H9 (cell line): Measurements from ENCODE around the gene MTHFD1L. TPM values are rescaled to one million over a fixed set of nuclear protein-coding genes. Genes with fewer than 3 reads are reported as not detected.
A peak's percentile ranks its signal among the peaks of the same experiment; 100 is the strongest.

Experiments
- DNase-seq: peaks from one replicate; pipeline ENCODE4 v3.0.0-alpha.2; 2017
- H2AFZ ChIP-seq: one replicate; pipeline ENCODE4 v1.6.1; 2013; ENCODE audit warnings: mild to moderate bottlenecking, low read length, control low read depth, moderate library complexity
- H2AK5ac ChIP-seq: 2 replicates; pipeline ENCODE4 v1.6.1; 2013; ENCODE audit warnings: low read length, control low read depth, mixed read lengths; ENCODE audit not compliant: insufficient read length
- H2BK120ac ChIP-seq: one replicate; pipeline ENCODE4 v1.6.1; 2013; ENCODE audit warnings: low read depth, mild to moderate bottlenecking, low read length, control low read depth, inconsistent platforms; ENCODE audit not compliant: poor library complexity, severe bottlenecking
- H2BK12ac ChIP-seq: 2 replicates; pipeline ENCODE4 v1.6.1; 2013; ENCODE audit warnings: low read length, control low read depth, mixed read lengths, low read depth; ENCODE audit not compliant: insufficient read length
- H2BK15ac ChIP-seq: 2 replicates; pipeline ENCODE4 v1.6.1; 2013; ENCODE audit warnings: low read depth, low read length, control low read depth
- H2BK20ac ChIP-seq: one replicate; pipeline ENCODE4 v1.6.1; 2013; ENCODE audit warnings: low read depth, mild to moderate bottlenecking, low read length, control low read depth, inconsistent platforms; ENCODE audit not compliant: poor library complexity, severe bottlenecking
- H2BK5ac ChIP-seq: 2 replicates; pipeline ENCODE4 v1.6.1; 2013; ENCODE audit warnings: low read length, control low read depth, mixed read lengths; ENCODE audit not compliant: insufficient read length
- H3K14ac ChIP-seq: 2 replicates; pipeline ENCODE4 v1.6.1; 2013; ENCODE audit warnings: low read length, control low read depth; ENCODE audit not compliant: insufficient read depth
- H3K18ac ChIP-seq: 2 replicates; pipeline ENCODE4 v1.6.1; 2013; ENCODE audit warnings: low read depth, mild to moderate bottlenecking, mixed read lengths, low read length, control low read depth; ENCODE audit not compliant: insufficient read length
- H3K23ac ChIP-seq: 2 replicates; pipeline ENCODE4 v1.6.1; 2013; ENCODE audit warnings: low read length, control low read depth, mixed read lengths, low read depth; ENCODE audit not compliant: insufficient read length
- H3K23me2 ChIP-seq: 2 replicates; pipeline ENCODE4 v1.6.1; 2013; ENCODE audit warnings: low read depth, mild to moderate bottlenecking, mixed read lengths, low read length, control low read depth; ENCODE audit not compliant: insufficient read length, poor library complexity, severe bottlenecking
- H3K27ac ChIP-seq: 2 replicates; pipeline ENCODE4 v1.5.1; 2013; ENCODE audit warnings: low read length, control low read depth, mixed read lengths, low read depth; ENCODE audit not compliant: insufficient read length
- H3K27me3 ChIP-seq: 2 replicates; pipeline ENCODE4 v1.6.1; 2013; ENCODE audit warnings: low read length, control low read depth, inconsistent platforms; ENCODE audit not compliant: insufficient read depth
- H3K4ac ChIP-seq: 2 replicates; pipeline ENCODE4 v1.6.1; 2013; ENCODE audit warnings: low read depth, mild to moderate bottlenecking, control low read depth, inconsistent platforms, low read length, moderate library complexity
- H3K4me1 ChIP-seq: 2 replicates; pipeline ENCODE4 v1.6.1; 2013; ENCODE audit warnings: low read length, control low read depth, inconsistent platforms; ENCODE audit not compliant: insufficient read depth
- H3K4me2 ChIP-seq: 2 replicates; pipeline ENCODE4 v1.6.1; 2013; ENCODE audit warnings: low read length, control low read depth, mixed read lengths; ENCODE audit not compliant: insufficient read length, insufficient read depth
- H3K56ac ChIP-seq: 2 replicates; pipeline ENCODE4 v1.6.1; 2013; ENCODE audit warnings: low read depth, mild to moderate bottlenecking, mixed read lengths, low read length, control low read depth; ENCODE audit not compliant: insufficient read length
- H3K79me1 ChIP-seq: 2 replicates; pipeline ENCODE4 v1.6.1; 2013; ENCODE audit warnings: low read depth, mild to moderate bottlenecking, moderate library complexity, low read length, control low read depth, inconsistent platforms; ENCODE audit not compliant: insufficient read depth, poor library complexity, severe bottlenecking
- H3K79me2 ChIP-seq: 2 replicates; pipeline ENCODE4 v1.6.1; 2013; ENCODE audit warnings: low read length, control low read depth, inconsistent platforms; ENCODE audit not compliant: insufficient read depth
- H3K9ac ChIP-seq: 2 replicates; pipeline ENCODE4 v1.6.1; 2013; ENCODE audit warnings: low read length, control low read depth, mixed read lengths; ENCODE audit not compliant: insufficient read length; ENCODE audit errors: extremely low read depth
- H3K9me3 ChIP-seq: one replicate; pipeline ENCODE4 v1.6.1; 2013; ENCODE audit warnings: low read depth, low read length, inconsistent platforms; ENCODE audit not compliant: control insufficient read depth
- H3T11ph ChIP-seq: one replicate; pipeline ENCODE4 v1.6.1; 2013; ENCODE audit warnings: mild to moderate bottlenecking, low read length, control low read depth, inconsistent platforms
- H4K20me1 ChIP-seq: one replicate; pipeline ENCODE4 v1.6.1; 2013; ENCODE audit not compliant: control insufficient read depth, insufficient read length, insufficient read depth
- H4K5ac ChIP-seq: 2 replicates; pipeline ENCODE4 v1.6.1; 2013; ENCODE audit warnings: low read depth, mild to moderate bottlenecking, mixed read lengths, low read length, control low read depth; ENCODE audit not compliant: insufficient read length
- H4K8ac ChIP-seq: replicated peaks from 2 replicates; pipeline ENCODE4 v1.6.1; 2013; ENCODE audit warnings: low read length, control low read depth, mixed read lengths, low read depth; ENCODE audit not compliant: insufficient read length
- H4K91ac ChIP-seq: 2 replicates; pipeline ENCODE4 v1.6.1; 2013; ENCODE audit warnings: low read depth, mild to moderate bottlenecking, moderate library complexity, mixed read lengths, low read length, control low read depth; ENCODE audit not compliant: insufficient read length
- H3K27ac Mint-ChIP-seq, 3 experiments: 2 replicates in 2 of 3; 3 replicates in 1 of 3; pipeline ENCODE4 v1.8.0; 2020 to 2021; ENCODE audit warnings: mixed read lengths in 3 of 3, mild to moderate bottlenecking in 1 of 3, moderate library complexity in 1 of 3
- H3K27me3 Mint-ChIP-seq: 2 replicates; pipeline ENCODE4 v1.8.0; 2021; ENCODE audit warnings: low read depth, mild to moderate bottlenecking, moderate library complexity, mixed read lengths
- H3K36me3 Mint-ChIP-seq, 3 experiments: 2 replicates in 2 of 3; 3 replicates in 1 of 3; pipeline ENCODE4 v1.8.0; 2020 to 2021; ENCODE audit warnings: low read depth in 3 of 3, mixed read lengths in 3 of 3; ENCODE audit not compliant: insufficient read depth in 1 of 3
- H3K4me1 Mint-ChIP-seq, 2 experiments: 2 replicates each; pipeline ENCODE4 v1.8.0; 2020; ENCODE audit warnings: mixed read lengths in 2 of 2
- H3K4me3 Mint-ChIP-seq, 2 experiments: 2 replicates in 1 of 2; 3 replicates in 1 of 2; pipeline ENCODE4 v1.8.0; 2020 to 2021; ENCODE audit warnings: mild to moderate bottlenecking in 2 of 2, mixed read lengths in 2 of 2, moderate library complexity in 1 of 2
- H3K9me3 Mint-ChIP-seq, 2 experiments: 2 replicates in 1 of 2; 3 replicates in 1 of 2; pipeline ENCODE4 v1.8.0; 2020; ENCODE audit warnings: mild to moderate bottlenecking in 2 of 2, mixed read lengths in 2 of 2, moderate library complexity in 1 of 2
- WGBS: extraction: QIAGEN DNeasy Blood & Tissue Kit; methylation state at CpG from one replicate; pipeline ENCODE4 v1.1.7; 2013; ENCODE audit warnings: missing lambda C conversion rate, low lambda C conversion rate, mixed read lengths; ENCODE audit not compliant: insufficient read length; ENCODE audit errors: extremely low coverage; 5-methylcytosine and 5-hydroxymethylcytosine counted together
- total RNA-seq: library from RNA; stranded (reverse); gene quantifications from 2 replicates; pipeline ENCODE4 v1.2.1, GENCODE V29; 2021
- TF ChIP-seq, protein P1 (sequence below): fragments of 200-600 bp; sonication (generic); conservative IDR thresholded peaks from 3 replicates; pipeline ENCODE4 v1.8.0; 2021; ENCODE audit warnings: antibody characterized with exemption, mild to moderate bottlenecking

MTHFD1L gene
- total RNA-seq, 1 experiment from 2014 or later = 90.2 TPM

GRCh38 chr6:150844371-150844770, 21.1 kb upstream of the MTHFD1L start:
- Histone ChIP-seq H3T11ph (no peak overlapping the region), H3K56ac (no peak overlapping the region), H2AFZ (no peak overlapping the region), H2BK12ac (no peak overlapping the region), H3K79me2 (no peaks in the 10 kb centered on the region), H3K4me2 (no peak overlapping the region), H2BK15ac (no peak overlapping the region), H3K9ac (no peak overlapping the region), H4K91ac (no peak overlapping the region), H2BK120ac (no peak overlapping the region), H2AK5ac (no peak overlapping the region), H3K27ac (no peak overlapping the region), H3K14ac (no peak overlapping the region), H3K4me1 (no peaks in the 10 kb centered on the region), H3K23ac (no peak overlapping the region), H2BK5ac (no peak overlapping the region), H3K23me2 (no peaks in the 10 kb centered on the region), H4K20me1 (no peaks in the 10 kb centered on the region), H3K4ac (no peak overlapping the region), H3K9me3 (no peaks in the 10 kb centered on the region), H2BK20ac (no peak overlapping the region), H3K18ac (no peak overlapping the region), H4K5ac (no peak overlapping the region), H3K79me1 (no peaks in the 10 kb centered on the region), H4K8ac (no peak overlapping the region), H3K27me3 (no peaks in the 10 kb centered on the region)
- Mint-ChIP-seq H3K27me3 (no peaks in the 10 kb centered on the region), H3K4me1 (peaks cover 10 to 22% of the 10 kb centered on the region in 2 experiments), H3K4me3 (no peak overlapping the region), H3K36me3 (no peaks in the 10 kb centered on the region), H3K9me3 (no peaks in the 10 kb centered on the region), H3K27ac (peak overlapping the region in 1 of 3 experiments; percentile 76; a peak in 3 of 7 replicates)
- DNase-seq = no peak
- WGBS = no CpG with 5 or more reads among the region's 3 CpGs
- TF ChIP-seq, protein P1, sequence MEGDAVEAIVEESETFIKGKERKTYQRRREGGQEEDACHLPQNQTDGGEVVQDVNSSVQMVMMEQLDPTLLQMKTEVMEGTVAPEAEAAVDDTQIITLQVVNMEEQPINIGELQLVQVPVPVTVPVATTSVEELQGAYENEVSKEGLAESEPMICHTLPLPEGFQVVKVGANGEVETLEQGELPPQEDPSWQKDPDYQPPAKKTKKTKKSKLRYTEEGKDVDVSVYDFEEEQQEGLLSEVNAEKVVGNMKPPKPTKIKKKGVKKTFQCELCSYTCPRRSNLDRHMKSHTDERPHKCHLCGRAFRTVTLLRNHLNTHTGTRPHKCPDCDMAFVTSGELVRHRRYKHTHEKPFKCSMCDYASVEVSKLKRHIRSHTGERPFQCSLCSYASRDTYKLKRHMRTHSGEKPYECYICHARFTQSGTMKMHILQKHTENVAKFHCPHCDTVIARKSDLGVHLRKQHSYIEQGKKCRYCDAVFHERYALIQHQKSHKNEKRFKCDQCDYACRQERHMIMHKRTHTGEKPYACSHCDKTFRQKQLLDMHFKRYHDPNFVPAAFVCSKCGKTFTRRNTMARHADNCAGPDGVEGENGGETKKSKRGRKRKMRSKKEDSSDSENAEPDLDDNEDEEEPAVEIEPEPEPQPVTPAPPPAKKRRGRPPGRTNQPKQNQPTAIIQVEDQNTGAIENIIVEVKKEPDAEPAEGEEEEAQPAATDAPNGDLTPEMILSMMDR = no peak
